WTC11 (cell line): ENCODE measurements around the gene GALNT9. TPM values are rescaled to one million over a fixed set of nuclear protein-coding genes. Genes with fewer than 3 reads are reported as not detected.

ENCODE experiments used
- ATAC-seq: fragments of 200-7000 bp; cut with Tn5 transposase; 2 replicates; pipeline ENCODE4 v1.10.0; 2021; ENCODE audit warnings: mild to moderate bottlenecking, moderate library complexity
- CTCF ChIA-PET: fragments of 300-600 bp; sonication (Branson Sonifier 250); formaldehyde crosslinking; loops from one replicate; lab custom pipeline; 2021; ENCODE audit warnings: antibody characterized with exemption; lab: Charles Lee
- POLR2A ChIA-PET: fragments of 350-600 bp; sonication (Branson Sonifier 250); formaldehyde crosslinking; loops from one replicate; lab custom pipeline; 2021; ENCODE audit warnings: antibody characterized with exemption; lab: Charles Lee
- DNase-seq: peaks from one replicate; pipeline ENCODE4 v3.0.0; 2021; ENCODE audit warnings: low spot score
- H3K27ac Mint-ChIP-seq: 2 replicates; pipeline ENCODE4 v1.8.0; 2021; ENCODE audit warnings: mixed read lengths
- H3K27me3 Mint-ChIP-seq: 2 replicates; pipeline ENCODE4 v1.8.0; 2021; ENCODE audit warnings: low read depth, mild to moderate bottlenecking, moderate library complexity, mixed read lengths
- H3K36me3 Mint-ChIP-seq: 2 replicates; pipeline ENCODE4 v1.8.0; 2021; ENCODE audit warnings: mixed read lengths
- H3K4me1 Mint-ChIP-seq: 2 replicates; pipeline ENCODE4 v1.8.0; 2022; ENCODE audit warnings: mixed read lengths
- H3K4me3 Mint-ChIP-seq: 2 replicates; pipeline ENCODE4 v1.8.0; 2021; ENCODE audit warnings: mild to moderate bottlenecking, moderate library complexity, mixed read lengths
- H3K9me3 Mint-ChIP-seq: 2 replicates; pipeline ENCODE4 v1.8.0; 2021; ENCODE audit warnings: mixed read lengths
- AFF4 ChIP-seq: sonication (generic); formaldehyde crosslinking; IDR thresholded peaks from 2 replicates; pipeline ENCODE4 v1.8.1; 2023; ENCODE audit warnings: mild to moderate bottlenecking, missing genetic modification reagents, borderline replicate concordance
- AR ChIP-seq: fragments of 250-450 bp; sonication (Bioruptor Pico); IDR thresholded peaks from 2 replicates; pipeline ENCODE4 v1.9.0; 2021; ENCODE audit warnings: mild to moderate bottlenecking
- ARID4B ChIP-seq: sonication (generic); formaldehyde crosslinking; IDR thresholded peaks from 2 replicates; pipeline ENCODE4 v1.8.0; 2023; ENCODE audit warnings: missing genetic modification reagents, mild to moderate bottlenecking, borderline replicate concordance
- ATF2 ChIP-seq: sonication (generic); formaldehyde crosslinking; IDR thresholded peaks from 2 replicates; pipeline ENCODE4 v1.8.1; 2022; ENCODE audit warnings: low read depth, missing genetic modification reagents, borderline replicate concordance
- CREB1 ChIP-seq: sonication (generic); formaldehyde crosslinking; IDR thresholded peaks from 2 replicates; pipeline ENCODE4 v1.8.0; 2023; ENCODE audit warnings: mild to moderate bottlenecking, missing genetic modification reagents
- FOXJ3 ChIP-seq: sonication (generic); formaldehyde crosslinking; IDR thresholded peaks from 2 replicates; pipeline ENCODE4 v1.9.0; 2021; ENCODE audit warnings: missing genetic modification reagents, mild to moderate bottlenecking, borderline replicate concordance
- MYBL2 ChIP-seq: sonication (generic); formaldehyde crosslinking; IDR thresholded peaks from 2 replicates; pipeline ENCODE4 v1.8.1; 2023; ENCODE audit warnings: mild to moderate bottlenecking, moderate library complexity, missing genetic modification reagents
- NFE2L1 ChIP-seq: sonication (generic); formaldehyde crosslinking; IDR thresholded peaks from 2 replicates; pipeline ENCODE4 v1.8.1; 2023; ENCODE audit warnings: missing genetic modification reagents
- PRRX2 ChIP-seq: fragments of 250-450 bp; sonication (Bioruptor Pico); IDR thresholded peaks from 2 replicates; pipeline ENCODE4 v1.8.0; 2021; ENCODE audit warnings: mild to moderate bottlenecking
- TCF7 ChIP-seq: sonication (generic); formaldehyde crosslinking; IDR thresholded peaks from 2 replicates; pipeline ENCODE4 v1.8.0; 2022; ENCODE audit warnings: mild to moderate bottlenecking, low read depth, missing genetic modification reagents, moderate library complexity
- ZNF138 ChIP-seq: sonication (generic); formaldehyde crosslinking; conservative IDR thresholded peaks from 2 replicates; pipeline ENCODE4 v1.8.1; 2022; ENCODE audit warnings: mild to moderate bottlenecking, moderate library complexity, missing genetic modification reagents
- ZNF281 ChIP-seq: sonication (generic); formaldehyde crosslinking; IDR thresholded peaks from 2 replicates; pipeline ENCODE4 v1.8.0; 2023; ENCODE audit warnings: mild to moderate bottlenecking, missing genetic modification reagents
- ZNF425 ChIP-seq: fragments of 250-450 bp; sonication (Bioruptor Pico); conservative IDR thresholded peaks from 2 replicates; pipeline ENCODE4 v1.9.0; 2021; ENCODE audit warnings: mild to moderate bottlenecking
- total RNA-seq: library from RNA; stranded (reverse); gene quantifications from 3 replicates; pipeline ENCODE4 v1.2.3, GENCODE V29; 2021

The GALNT9 gene
- total RNA-seq, 1 experiment from 2014 or later = 0.90 TPM

- TF ChIP-seq ARID4B (CRISPR knock-in tag) (no peak), PRRX2 (no peak), CREB1 (CRISPR knock-in tag) (no peak), ZNF425 (CRISPR knock-in tag) (no peak)
- TF ChIP-seq, all 79 proteins: peak for 0
Observed at GRCh38 chr12:132325733-132326130, 3.7 kb downstream of the GALNT9 start (continued).

- ChIA-PET POLR2A (no interaction called here), CTCF (no interaction called here)
- no peaks in the 10 kb centered on the region for H3K4me1 Mint-ChIP-seq
- peaks cover 54% of the 10 kb centered on the region for H3K27me3 Mint-ChIP-seq
- no peak for DNase-seq
- ATAC-seq = no peak
- H3K4me3 Mint-ChIP-seq = no peak overlapping the region
- TF ChIP-seq FOXJ3 (CRISPR knock-in tag) (no peak), MYBL2 (CRISPR knock-in tag) (no peak)
- no peaks in the 10 kb centered on the region for H3K36me3 Mint-ChIP-seq
- H3K27ac Mint-ChIP-seq = no peak overlapping the region
- no peaks in the 10 kb centered on the region for H3K9me3 Mint-ChIP-seq
Observed at GRCh38 chr12:132324841-132325732, 4.3 kb downstream of the GALNT9 start.

GRCh38 chr12:132324173-132324572 is 5.2 kb downstream of the GALNT9 start:
- Mint-ChIP-seq H3K4me1 (no peaks in the 10 kb centered on the region), H3K9me3 (no peaks in the 10 kb centered on the region), H3K27ac (no peak overlapping the region), H3K4me3 (no peak overlapping the region), H3K27me3 (peaks cover 57% of the 10 kb centered on the region), H3K36me3 (no peaks in the 10 kb centered on the region)
- ChIA-PET CTCF (interaction anchor here (1.0 to 1.5 kb wide), 3 partner anchors 39 to 237 kb away, joined by 3 to 6 read pairs (median 5); no protein-coding TSS in a partner anchor), POLR2A (no interaction called here)
- no peak for ATAC-seq
- DNase-seq = no peak
- TF ChIP-seq ZNF138 (CRISPR knock-in tag) (no peak), NFE2L1 (no peak), ATF2 (CRISPR knock-in tag) (no peak), AR (CRISPR knock-in tag) (no peak), TCF7 (no peak), ZNF281 (CRISPR knock-in tag) (no peak), AFF4 (no peak)
